ENCODE results near the gene BCL2. TPM values are rescaled to one million over a fixed set of nuclear protein-coding genes. Genes with fewer than 3 reads are reported as not detected.

BCL2 gene
- total RNA-seq, 1 experiment from 2014 or later: 12.2 TPM

Small RNA genes lying within 50 kb of the gene (small RNA-seq; reads per million reads assigned to genes)
- gene AC022726.1: 0 reads per million in 2 experiments

Other genes with a start within 250 kb of the BCL2 start
- 29.8 and 30.7 TPM in 2 replicates for gene KDSR, start 47.4 kb upstream of the BCL2 start, total RNA-seq (2014; rRNA removed; shearing (Covaris generic))
- 38.4 and 39.6 TPM in 2 replicates for gene VPS4B, start 102.7 kb upstream of the BCL2 start, total RNA-seq (2014; rRNA removed; shearing (Covaris generic))
- 61.1 and 64.9 TPM in 2 replicates for gene SERPINB5, start 157.2 kb upstream of the BCL2 start, total RNA-seq (2014; rRNA removed; shearing (Covaris generic))
- gene SERPINB12, start 222.6 kb upstream of the BCL2 start, total RNA-seq (2014; rRNA removed; shearing (Covaris generic)): not detected in 2 replicates

Data from NCI-H460 (cell line).